ENCODE measurements around the gene SH3TC2.

Gene SH3TC2

DNA sequence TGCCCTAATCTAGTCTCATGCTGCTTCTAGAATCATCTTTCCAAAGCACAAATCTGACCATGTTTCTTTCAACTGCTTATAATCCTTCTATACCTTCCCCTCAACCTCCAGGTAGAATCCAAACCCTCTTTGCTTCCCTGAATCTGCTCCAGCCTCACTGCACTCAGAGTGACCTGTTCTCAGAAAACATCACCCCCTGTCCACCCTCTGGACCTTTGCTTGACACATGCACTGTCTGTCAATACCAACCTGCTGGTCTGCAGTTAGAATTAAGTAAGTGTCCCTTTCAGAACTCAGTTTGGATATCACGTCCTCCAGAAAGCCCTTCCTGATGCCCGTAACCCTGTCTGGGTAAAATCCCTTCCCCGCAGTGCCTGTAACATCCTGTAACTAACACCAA is 63.1 kb downstream of the SH3TC2 start:
- no peak for DNase-seq (ENCODE audit: low read depth)

DNA sequence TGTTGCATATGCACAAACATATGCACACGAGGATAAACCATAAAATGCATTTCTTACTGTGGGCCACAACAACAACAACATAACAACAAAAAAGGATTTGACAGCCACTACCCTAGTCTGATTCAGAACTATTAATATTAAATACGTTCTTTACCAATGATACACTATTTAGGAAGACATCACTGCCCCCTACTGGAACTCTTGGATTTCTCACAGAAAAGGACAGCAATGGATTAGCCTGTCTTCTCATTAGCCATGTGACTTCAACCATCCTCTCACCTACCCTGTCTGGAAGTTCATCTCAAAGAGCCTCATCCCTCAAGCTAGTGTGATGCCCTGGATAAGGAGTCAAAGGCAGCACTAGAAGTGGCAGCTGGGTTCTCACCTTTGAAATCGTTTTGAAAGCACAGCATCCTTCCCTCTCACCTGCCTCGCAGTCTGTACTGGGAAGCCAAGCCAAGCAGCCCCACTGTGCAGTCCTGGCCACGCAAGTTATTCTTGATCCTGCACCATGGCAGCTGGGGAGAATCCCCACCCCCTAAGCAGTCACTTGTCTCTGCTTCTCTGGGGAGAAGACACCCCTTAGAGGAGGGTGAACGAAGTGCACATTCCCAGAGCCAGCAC is 64.6 kb downstream of the SH3TC2 start:
- no peak for DNase-seq (ENCODE audit: low read depth)

DNA sequence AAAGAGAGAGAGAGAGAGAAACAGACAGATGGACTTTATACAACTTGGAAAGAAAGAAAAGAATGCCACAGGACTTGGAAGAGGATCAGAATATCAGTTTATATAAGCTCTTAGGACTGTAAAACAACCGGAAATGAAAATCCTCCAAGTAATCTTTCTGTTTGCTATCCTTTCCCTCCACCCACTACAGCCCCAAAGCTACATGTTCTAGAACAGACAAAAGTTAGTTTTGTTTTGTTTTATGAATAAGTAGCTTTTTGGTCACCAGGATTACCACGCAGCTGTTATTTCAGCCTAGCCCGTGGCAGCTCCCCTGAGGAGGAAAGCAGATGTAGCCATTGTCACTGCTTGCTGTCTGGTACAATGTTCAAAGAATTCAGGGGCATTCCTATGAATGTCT is 66.6 kb downstream of the SH3TC2 start:
- DNase-seq (ENCODE audit: low read depth): no peak

DNA sequence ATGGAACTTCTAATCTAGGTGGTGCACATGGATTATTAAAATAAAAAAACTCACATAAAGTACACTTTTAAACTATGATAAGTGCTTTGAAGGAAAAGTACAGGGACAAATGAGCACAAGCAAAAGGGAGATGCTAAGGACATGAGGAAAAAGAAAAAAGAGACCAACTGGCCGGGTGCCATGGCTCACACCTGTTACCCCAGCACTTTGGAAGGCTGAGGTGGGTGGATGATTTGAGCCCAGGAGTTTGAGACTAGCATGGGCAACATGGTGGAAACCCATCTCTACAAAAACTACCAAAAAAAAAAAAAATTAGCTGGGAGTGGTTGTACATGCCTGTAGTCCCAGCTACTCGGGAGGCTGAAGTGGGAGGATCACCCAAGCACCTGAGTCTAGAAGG is 67.1 kb downstream of the SH3TC2 start:
- DNase-seq (ENCODE audit: low read depth): no peak

DNA sequence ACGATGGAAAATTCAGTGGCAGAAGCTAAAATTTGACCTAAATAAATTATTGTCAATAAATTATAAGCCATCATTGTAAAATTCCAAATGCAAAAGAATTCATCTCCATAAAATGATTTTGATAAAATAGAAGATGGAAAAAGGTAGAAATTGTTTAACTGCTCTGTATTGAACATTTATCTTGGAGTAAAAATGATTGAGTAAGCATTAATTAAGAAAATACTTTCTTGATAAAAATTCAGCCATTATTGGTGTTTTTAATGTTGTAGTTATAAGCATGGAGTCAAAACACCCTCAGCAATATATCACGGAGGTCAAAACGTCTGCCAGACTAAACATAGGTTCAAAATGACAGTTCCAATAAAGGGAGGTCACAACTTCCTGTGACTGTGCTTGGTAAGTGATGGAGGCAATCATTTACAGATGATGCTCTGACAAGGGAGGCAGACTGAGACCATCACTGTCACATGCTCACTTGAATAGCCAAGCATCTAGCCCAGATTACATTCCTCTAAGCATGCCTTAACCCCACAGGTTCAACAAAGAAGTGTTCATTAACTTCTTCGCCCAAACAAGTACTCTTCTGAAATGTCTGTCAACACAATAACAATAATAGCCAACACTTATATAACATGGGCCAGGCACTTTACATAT is 69.5 kb downstream of the SH3TC2 start:
- no peak for DNase-seq (ENCODE audit: low read depth)

DNA sequence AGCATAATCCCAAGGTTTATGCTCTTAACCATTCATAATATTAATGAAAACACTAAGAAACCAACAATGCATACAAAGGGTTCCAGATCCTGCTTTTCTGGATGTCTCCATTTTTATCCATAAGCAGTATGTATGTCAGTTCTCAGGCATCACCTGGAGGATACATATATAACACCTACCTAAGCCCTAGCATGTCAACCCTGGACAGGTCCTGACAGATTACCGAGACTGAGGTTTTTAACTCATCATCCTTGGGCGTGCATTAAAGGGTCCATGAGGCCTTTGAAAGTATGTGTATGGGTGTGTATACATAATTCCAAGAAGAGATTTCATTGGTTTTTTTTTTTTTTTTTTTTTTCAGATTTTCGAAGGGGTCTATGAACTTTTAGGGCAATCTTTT is 70.6 kb downstream of the SH3TC2 start:
- DNase-seq (ENCODE audit: low read depth): no peak

DNA sequence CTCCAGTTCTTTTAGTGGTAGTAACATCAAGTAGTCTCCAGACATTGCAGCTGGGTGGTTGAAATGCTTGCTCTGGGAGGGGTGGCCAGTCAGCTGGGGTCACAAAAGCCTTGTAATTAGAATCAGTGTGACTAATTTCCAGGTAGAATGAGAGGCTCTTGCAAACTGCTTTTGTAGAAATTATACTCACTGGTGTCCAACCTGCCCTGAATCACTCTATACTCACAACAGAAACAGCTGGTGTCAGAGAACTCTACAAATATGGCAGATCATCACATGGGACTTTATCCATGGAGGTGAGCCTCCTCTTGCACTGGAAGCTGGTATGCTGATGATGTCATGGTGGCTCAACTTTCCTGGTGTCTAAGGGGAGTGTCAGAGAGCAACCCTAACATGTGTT is 71.3 kb downstream of the SH3TC2 start:
- DNase-seq (ENCODE audit: low read depth): no peak

DNA sequence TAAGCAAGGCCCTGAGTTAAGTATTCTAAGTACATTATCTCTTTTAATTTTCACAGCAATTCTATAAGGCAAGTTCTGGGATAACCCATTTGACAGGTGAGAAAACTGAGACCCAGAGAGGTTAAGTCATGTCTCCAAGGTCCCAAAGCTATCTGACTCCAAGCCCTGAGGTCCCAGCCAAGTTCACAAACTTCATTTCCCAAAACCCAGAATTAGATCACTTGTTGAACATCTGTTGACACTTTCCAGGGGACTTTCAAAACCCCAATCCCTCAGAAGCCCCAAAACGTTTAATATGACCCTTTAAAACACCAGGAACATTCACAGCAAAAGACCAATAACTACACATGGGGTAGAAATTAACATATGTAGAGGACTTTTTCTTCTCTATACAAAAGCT is 72.0 kb downstream of the SH3TC2 start:
- no peak for DNase-seq (ENCODE audit: low read depth)

DNA sequence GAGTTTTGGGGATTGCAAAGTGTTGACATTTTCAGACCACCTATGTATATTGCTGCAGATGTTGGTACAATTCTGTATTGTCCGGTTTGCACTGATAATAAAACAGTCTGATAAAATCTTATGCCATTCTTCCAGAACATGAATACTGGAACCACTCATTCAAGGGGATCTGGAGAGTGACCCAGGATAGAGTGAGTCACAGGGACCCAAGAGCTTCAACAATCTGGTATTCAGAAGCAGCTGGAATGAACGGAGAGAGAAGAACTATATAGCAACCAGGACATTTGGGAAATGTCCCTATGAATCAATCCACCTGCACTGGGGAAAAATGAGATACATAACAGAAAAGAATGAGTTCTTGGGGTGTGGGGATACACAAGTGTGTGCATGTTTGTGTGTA is 73.3 kb downstream of the SH3TC2 start:
- DNase-seq (ENCODE audit: low read depth): no peak

DNA sequence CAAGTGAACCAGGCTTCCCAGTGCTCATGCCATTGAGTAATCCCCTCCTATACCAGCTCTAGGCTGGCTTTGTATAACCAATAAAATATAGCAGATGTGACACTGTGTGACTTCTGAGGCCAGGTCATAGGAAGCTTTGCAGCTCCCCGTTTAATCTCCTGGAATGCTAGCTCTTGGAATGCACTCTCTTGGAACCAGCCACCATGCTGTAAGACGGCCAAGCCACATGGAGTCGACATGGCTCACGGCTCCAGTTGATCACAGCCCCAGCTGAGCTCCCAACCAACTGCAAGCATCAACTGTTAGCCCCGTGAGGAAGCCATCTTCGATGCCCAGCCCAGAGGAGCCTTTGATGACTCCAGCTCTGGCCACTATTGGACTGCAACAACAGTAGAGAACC is 74.5 kb downstream of the SH3TC2 start:
- DNase-seq (ENCODE audit: low read depth): no peak

DNA sequence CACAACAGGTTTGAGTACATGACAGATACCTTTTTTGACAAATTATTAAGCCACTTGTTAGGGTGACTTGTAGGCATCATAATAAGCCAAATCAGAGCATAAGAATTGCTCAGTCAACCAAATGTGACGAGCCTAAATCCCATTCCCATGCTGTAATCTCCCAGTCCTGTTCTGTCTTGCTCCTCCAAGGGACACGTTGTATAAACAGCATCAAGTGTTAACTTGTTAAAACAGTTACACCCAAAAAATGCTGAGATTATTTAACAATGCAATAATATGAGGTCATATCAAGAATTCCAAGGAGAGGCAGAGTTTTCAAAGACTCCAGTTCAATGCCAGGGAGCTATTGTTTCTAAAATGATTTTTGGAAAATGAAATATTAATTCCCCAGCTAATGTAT is 76.2 kb downstream of the SH3TC2 start:
- no peak for DNase-seq (ENCODE audit: low read depth)

DNA sequence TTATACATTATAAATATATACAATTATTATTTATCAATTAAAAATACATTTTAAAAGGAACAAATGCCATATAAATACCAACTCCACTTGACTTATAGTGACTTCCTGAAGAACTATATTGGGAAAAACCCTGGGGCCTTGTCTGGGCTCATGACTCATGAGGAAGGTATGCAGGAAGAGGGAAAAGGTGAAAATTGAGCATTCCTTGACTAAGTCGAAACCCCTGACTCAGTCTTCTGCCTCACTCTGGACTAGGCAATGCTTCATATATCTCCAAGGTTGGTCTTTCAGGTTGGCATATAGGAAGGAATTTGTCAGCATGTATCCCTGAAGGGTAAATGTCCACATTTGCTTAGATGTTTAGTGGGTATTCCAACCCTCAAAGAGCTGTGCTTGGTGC is 78.5 kb downstream of the SH3TC2 start:
- no peak for DNase-seq (ENCODE audit: low read depth)

DNA sequence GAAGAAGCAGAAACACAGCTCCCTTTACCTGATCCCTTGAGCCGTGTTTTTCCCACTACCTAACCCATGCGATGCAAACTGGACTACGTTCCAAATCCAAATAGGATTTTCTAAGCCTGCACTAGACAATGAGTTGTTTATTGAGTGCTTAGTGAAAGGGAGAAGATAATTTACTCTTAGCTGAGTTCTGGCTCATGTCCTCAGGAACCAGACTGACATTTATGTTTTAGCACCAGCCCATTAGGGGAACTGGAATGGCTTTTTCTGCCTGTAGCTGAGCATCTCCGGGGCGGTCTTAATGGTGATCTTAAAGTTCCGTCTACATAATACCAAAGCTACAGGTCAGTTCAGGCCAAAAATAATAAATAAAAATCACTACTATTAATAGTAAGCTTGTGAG is 81.5 kb downstream of the SH3TC2 start:
- no peak for DNase-seq (ENCODE audit: low read depth)

DNA sequence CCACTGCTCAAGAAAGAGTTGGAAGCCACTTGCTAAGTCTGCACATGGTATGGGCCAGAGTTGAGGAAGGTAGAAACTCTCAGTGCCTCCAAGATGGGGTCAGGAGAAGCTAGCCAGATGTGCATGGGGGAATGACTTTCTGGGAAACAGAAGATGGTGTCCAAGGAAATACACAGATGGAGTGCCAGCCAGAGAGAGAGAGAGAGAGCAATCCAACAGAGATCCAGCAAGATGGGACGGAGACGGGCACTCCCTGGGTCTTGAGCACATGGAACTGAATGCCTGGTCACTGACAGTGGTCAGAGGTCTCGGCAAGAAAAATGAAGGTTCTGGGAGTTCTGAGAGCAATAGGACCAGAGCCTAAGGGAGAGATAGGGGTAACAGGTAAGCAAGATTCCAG is 82.1 kb downstream of the SH3TC2 start:
- DNase-seq (ENCODE audit: low read depth): no peak

DNA sequence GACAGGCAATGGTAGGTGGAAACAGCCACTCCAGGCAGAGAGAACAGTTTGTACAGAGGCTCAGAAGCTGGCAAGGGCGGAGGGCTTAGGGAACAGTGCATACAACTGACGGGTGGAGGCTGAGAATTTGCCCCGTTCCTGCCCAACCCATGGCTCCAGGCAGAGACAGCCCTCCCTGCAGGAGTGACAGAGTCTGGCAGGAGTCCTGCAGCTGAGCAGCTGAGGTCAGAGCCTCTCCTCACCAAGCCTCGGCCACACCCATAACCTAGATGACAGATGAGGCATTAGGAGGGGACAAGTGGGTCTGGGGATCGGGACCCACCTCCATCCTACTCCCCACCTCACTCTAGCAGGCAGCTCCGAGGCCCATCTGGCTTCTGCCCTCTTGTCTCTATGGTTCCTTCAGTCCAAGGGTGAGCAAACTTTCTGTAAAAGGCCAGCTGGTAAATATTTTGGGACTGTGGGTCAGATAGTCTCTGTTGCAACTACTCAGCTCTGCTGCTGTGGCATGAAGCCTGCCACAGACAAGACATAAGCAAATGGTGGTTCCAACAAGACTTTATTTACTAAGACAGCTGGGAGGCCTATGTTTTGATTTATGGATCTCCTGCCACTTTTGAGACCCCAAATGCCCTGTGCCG is 83.7 kb downstream of the SH3TC2 start:
- no peak for DNase-seq (ENCODE audit: low read depth)

DNA sequence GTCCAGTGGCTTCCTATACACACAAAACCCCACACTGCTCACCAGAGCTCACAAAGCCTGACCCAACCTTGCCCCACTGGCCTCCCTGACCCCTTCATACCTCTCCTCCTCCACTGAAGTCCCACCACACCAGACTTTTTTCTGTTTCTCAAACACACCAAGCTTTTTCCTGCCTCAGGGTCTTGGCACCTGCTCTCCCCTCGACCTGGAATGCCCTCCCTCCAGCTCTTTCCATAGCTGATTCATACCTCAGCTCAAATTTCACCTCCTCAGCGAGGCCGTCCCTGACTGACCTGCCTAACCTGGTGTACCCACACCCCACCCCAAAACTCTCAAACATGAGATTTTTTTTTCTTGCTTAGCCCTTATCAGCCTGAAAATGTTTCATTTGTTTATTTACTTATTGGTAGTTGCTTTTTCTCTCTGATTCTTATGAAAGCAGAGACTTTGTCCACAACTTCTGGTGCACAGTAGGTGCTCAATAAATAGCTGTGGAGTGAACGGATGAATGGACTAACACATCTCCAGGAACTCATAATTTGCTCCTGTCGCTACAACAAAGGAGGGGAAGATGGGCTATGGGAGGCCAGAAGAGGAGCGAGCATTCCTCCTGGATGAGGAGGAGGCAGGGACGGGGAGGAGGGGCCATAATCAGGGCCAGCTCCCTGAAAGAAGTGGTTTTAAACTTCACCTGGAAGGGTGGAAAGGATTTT is 84.3 kb downstream of the SH3TC2 start:
- no peak for DNase-seq (ENCODE audit: low read depth)

DNA sequence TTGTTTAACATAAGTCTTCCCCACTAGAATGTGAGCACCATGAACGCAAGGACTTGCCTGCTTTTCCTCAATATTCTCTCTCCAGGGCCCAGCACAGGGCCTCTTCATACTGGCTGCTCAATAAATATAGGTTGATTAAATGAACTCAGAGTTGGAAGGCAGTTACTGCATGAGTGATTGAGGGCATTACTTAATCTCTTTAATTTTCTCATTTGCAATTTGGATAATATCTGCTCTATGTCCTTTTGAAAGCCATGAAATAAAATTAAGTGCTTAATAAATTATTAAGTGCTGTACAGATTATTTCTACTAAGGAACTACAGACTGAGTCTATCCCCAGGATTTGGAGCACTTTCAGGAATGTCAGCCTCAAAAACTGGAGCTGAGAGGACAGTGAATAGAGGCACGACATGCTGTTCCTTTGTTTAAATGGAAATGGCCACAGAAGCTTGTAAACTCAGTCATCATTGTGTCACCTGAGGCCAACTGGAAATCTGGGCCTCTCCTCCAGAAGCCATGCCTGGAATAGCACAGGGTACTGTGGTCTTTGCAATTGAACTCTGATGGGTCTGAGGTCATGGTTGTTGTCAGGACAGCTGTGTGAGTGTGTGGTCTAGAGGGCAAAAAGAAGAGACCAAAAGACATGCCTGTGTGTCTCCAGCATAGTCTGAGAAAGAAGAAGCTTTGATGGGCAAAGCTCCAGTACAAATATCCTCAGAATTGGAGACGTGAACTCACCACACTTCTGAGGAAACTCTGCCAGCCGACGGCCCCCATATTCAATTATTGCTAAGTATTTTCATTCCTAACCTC is 86.1 kb downstream of the SH3TC2 start:
- DNase-seq (ENCODE audit: low read depth): no peak

DNA sequence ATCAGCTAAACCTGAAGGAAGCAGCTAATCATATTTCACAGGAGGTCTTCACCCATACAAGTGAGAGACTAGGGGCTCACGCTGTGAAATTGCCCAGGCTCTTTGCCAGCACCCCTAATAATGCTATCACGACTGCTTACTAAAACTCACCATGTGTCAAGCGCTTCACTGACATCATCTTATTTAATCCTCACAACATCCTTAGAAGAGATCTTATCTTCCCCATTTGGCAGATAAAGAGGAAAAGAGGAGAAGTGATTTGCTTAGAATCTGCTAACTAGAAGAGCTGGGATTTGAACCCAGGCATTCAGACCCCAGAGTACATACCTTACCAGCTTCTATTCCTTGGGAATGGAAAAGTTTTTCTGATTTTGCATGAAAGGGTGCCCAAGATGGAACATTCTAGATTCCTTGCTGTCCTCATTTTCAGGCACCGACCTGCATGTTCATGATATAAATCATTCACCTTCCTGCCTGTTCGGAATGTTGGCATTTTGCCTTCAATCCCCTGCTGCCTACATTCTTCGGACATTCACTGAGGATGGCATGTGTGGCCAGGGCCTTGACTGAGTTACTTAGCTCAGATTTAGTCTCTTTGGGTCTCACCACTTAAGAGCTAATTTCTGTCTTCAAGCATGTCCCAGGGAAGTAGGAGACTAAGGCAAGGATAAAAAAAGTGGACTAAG is 88.1 kb downstream of the SH3TC2 start:
- no peak for DNase-seq (ENCODE audit: low read depth)

DNA sequence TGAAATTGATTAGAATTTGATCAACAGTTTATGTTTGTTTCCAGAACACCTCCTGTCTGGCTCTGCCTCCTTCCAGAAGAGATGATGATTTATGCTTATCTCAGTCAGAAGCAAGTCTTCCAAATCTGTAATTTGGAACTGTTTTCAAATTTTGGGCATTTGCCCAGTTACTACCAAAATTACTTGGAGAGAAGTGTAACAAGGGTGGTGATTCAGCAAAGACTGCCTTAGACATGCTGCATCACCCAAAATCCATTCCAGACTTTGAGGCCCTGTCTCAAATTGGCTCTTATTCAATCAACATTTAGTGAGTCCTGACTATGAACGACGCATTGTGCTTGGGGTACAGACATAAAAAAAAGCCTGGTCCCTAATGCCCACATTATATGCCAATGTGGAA is 89.4 kb downstream of the SH3TC2 start:
- no peak for DNase-seq (ENCODE audit: low read depth)

DNA sequence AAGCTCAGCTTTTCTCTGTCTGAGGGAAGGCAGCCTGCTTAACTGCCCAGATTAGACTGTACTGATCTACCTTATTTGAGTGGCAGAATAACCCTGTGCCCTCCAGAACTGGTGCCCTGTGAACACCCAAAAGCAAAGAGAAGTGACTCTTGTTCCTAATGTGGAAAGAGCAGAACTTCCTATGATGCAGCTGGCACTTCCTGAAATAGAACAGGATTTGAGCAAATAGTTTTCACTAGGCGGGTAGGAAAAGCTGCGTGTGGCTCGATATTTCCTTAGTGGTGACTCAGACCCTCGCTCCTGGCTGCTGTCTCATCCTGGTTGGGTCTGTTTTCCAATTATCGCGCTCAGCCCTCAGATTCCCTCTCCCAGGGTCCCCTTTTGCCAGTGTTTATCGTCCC is 89.9 kb downstream of the SH3TC2 start:
- DNase-seq (ENCODE audit: low read depth): no peak

DNA sequence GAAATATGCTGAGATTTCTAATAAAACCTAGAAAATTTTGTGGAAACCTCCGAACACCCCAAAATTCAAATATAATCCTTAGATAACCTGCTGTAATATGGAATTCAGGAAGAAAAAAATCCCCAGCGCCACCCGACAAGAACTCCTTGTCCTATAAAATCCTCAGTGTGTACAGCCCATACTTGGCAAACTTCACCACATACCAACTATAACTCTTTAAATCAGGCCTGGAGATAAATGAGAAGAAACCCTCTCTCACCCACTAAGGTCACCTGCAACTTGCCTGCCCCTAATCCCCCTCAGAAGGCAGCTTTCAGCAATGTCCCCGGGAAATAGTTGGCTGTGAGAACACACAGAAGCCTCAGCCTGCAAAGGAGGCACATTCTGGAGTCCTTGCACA is 90.5 kb downstream of the SH3TC2 start:
- DNase-seq (ENCODE audit: low read depth): no peak

DNA sequence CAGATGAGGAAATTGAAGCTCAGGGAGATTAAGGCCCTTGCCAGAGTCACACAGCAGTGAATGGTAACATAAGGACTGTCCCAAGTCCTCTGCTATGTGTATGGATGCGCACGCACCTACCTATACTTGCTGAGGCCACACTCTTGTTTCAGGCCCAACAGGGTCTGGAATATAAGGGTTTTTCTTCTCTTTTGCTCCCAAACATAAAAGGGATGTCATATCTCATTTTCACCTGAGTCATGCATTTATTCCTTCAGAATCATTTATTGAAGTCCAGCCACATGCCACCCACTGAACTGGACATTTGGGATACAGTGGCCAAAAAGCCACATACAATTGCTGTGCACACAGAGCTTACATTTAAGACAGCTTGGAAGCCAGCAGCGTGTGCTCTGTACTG is 92.0 kb downstream of the SH3TC2 start:
- no peak for DNase-seq (ENCODE audit: low read depth)

All from stimulated activated CD8-positive, alpha-beta memory T cell treated with anti-CD3 and anti-CD28 coated beads, Interleukin-4, amount 100 ng/mL, for 24 hours (primary cell).